Kidney (tissue), 14 donors: ENCODE measurements around the gene IRF6. TPM values are rescaled to one million over a fixed set of nuclear protein-coding genes. Genes with fewer than 3 reads are reported as not detected.

Experiments
- DNase-seq, 5 donors: peaks; one replicate each; pipeline ENCODE4 v3.0.0-alpha.2; 2013 to 2020
- FAIRE-seq: peaks from 2 replicates; lab custom pipeline; 2012; peaks lifted over from hg19 to GRCh38; lab: Jason Lieb, UNC
- H3K27ac ChIP-seq, 2 donors: one replicate each; pipeline ENCODE4 v1.7.0; 2013; ENCODE audit warnings: low read depth in 2 of 2, low read length in 2 of 2, inconsistent platforms in 1 of 2
- H3K27me3 ChIP-seq: one replicate; pipeline ENCODE4 v1.7.1; 2013; ENCODE audit warnings: low read length, inconsistent platforms; ENCODE audit not compliant: control insufficient read depth, insufficient read depth
- H3K36me3 ChIP-seq, 3 donors: one replicate each; pipeline versions ENCODE4 v1.7.0 to v1.7.1; 2013; ENCODE audit warnings: low read length in 3 of 3, control low read depth in 1 of 3, inconsistent platforms in 1 of 3; ENCODE audit not compliant: insufficient read depth in 3 of 3, control insufficient read depth in 2 of 3
- H3K4me1 ChIP-seq, 3 donors: one replicate each; pipeline versions ENCODE4 v1.7.0 to v1.7.1; 2013; ENCODE audit warnings: low read length in 3 of 3, inconsistent platforms in 1 of 3, low read depth in 1 of 3; ENCODE audit not compliant: control insufficient read depth in 2 of 3, insufficient read depth in 2 of 3
- H3K4me3 ChIP-seq, 3 donors: one replicate each; pipeline versions ENCODE4 v1.7.0 to v1.8.1; 2013; ENCODE audit warnings: low read length in 3 of 3, control low read depth in 1 of 3, inconsistent platforms in 1 of 3
- H3K9ac ChIP-seq, 3 donors: one replicate each; pipeline versions ENCODE4 v1.7.0 to v1.7.1; 2013; ENCODE audit warnings: low read length in 3 of 3, control low read depth in 1 of 3, inconsistent platforms in 1 of 3
- H3K9me3 ChIP-seq, 3 donors: one replicate each; pipeline versions ENCODE4 v1.7.0 to v1.7.1; 2013; ENCODE audit warnings: low read length in 3 of 3, control low read depth in 1 of 3, inconsistent platforms in 1 of 3; ENCODE audit not compliant: control insufficient read depth in 2 of 3, insufficient read depth in 1 of 3
- intact Hi-C: fragments of 100-400 bp; cut with DNase I; formaldehyde crosslinking; loops from one replicate; pipeline ENCODE4 v1.11.1; 2022
- polyA plus RNA-seq: library from polyadenylated mRNA; stranded (reverse); fragments of 350-450 nt; fragmentation: Illumina TruSeq; extraction: RNeasy Lipid Tissue Mini Kit (QIAGEN cat#74804); gene quantifications from one replicate; pipeline ENCODE4 v1.2.3, GENCODE V29; 2014; ENCODE audit warnings: low read depth, low replicate concordance; ENCODE audit not compliant: insufficient read depth
- total RNA-seq: library from RNA; stranded (reverse); fragmentation: NEBNext Ultra II Directional; extraction: Animal tissue kit (Norgen Biotek cat#: 25700); gene quantifications from one replicate; pipeline ENCODE4 v1.2.1, GENCODE V29; 2021
- TF ChIP-seq, protein P1 (sequence below): IDR thresholded peaks from 3 replicates; pipeline ENCODE4 v1.5.1; 2012; ENCODE audit warnings: mild to moderate bottlenecking, moderate library complexity, borderline replicate concordance; ENCODE audit not compliant: insufficient read depth; ENCODE audit errors: extremely low read depth
- donor health status: control.
- donor health status: control.
- donor health status: control.
- donor health status: control.
- donor health status: control.
- donor health status: DM: yes; HTN: yes; CAD: no.
- donor health status: Normal renal cell carcinoma (clear cell type).

Gene IRF6
- total and polyA plus RNA-seq, 2 donors from 2014 or later: 24.0 to 37.1 TPM

DNA sequence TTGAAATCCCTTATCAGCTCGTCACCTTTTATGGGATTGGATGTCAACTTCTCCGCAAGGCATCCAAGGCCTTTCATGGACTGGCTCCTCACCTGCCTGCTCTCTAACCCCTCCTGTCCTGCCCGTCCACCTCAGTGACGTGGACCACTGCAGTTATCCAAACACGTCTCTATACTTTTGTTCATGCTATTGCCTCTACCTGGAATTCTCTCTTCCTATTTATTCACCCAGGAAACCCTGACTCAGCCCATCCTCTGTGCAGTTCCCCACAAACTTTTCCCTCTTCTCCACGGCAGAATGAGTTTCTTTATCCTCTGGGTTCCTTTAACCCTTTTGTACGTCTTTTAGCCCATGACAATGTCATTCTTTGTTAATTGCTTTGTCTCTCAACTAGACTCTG, 16.8 kb upstream of the IRF6 start:
- no peak for FAIRE-seq
- Histone ChIP-seq H3K36me3 (no peaks in the 10 kb centered on the region), H3K9me3 (no peaks in the 10 kb centered on the region), H3K9ac (no peak overlapping the region), H3K27ac (no peak overlapping the region), H3K4me1 (peaks cover 0 to 7% (median 0%) of the 10 kb centered on the region in 3 donors), H3K27me3 (no peaks in the 10 kb centered on the region), H3K4me3 (peak overlapping the region in 2 of 3 donors; percentile 19 to 30)
- TF ChIP-seq, protein P1, sequence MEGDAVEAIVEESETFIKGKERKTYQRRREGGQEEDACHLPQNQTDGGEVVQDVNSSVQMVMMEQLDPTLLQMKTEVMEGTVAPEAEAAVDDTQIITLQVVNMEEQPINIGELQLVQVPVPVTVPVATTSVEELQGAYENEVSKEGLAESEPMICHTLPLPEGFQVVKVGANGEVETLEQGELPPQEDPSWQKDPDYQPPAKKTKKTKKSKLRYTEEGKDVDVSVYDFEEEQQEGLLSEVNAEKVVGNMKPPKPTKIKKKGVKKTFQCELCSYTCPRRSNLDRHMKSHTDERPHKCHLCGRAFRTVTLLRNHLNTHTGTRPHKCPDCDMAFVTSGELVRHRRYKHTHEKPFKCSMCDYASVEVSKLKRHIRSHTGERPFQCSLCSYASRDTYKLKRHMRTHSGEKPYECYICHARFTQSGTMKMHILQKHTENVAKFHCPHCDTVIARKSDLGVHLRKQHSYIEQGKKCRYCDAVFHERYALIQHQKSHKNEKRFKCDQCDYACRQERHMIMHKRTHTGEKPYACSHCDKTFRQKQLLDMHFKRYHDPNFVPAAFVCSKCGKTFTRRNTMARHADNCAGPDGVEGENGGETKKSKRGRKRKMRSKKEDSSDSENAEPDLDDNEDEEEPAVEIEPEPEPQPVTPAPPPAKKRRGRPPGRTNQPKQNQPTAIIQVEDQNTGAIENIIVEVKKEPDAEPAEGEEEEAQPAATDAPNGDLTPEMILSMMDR: no peak
- intact Hi-C loops: no loop called here
- no peak for DNase-seq

DNA sequence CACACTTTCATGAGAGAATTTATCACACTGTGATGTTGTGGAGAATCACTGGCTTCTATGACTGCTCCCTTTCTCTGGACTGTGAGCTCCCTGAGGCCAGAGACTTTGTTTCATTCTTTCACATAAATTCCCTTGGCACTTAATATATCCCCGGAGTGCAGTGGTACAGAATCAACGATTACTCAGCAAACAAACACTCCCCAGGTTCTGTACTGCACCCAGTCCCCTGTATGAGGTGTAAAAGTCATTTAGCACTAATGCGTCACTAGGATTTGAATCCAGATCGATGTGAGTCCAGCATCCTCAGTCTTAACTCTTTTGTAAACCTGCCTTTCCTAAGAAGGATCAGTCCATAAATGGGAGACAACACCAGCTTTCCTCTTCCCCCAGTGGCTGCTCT, 15.0 kb upstream of the IRF6 start:
- Histone ChIP-seq H3K9ac (no peak overlapping the region), H3K4me1 (peaks cover 0 to 4% (median 0%) of the 10 kb centered on the region in 3 donors), H3K4me3 (no peak overlapping the region), H3K27ac (no peak overlapping the region), H3K9me3 (no peaks in the 10 kb centered on the region), H3K27me3 (no peaks in the 10 kb centered on the region), H3K36me3 (no peaks in the 10 kb centered on the region)
- DNase-seq (no peak), FAIRE-seq (no peak)
- TF ChIP-seq, protein P1: no peak
- intact Hi-C loops: no loop called here

DNA sequence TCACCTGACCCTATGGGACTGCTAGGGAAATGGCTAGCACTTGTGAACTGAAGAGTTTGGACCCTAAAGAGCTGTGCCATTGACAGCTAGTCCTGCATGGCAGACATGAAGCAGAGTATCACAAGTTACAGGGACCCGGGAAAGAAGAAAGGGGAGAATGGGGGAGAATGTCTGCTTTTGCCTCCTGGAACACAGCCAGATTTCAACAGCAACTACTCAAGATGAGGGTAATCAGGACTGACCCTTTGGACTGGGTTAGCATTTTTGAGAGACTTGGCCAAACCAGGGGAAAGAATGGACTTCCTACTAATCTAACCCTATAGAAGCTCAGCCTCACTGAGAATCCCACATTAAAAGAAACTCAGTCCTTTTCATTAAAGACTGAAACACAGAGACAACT, 13.1 kb upstream of the IRF6 start:
- TF ChIP-seq, protein P1: no peak
- Histone ChIP-seq H3K36me3 (no peaks in the 10 kb centered on the region), H3K9ac (no peak overlapping the region), H3K4me1 (peaks cover 0 to 4% (median 0%) of the 10 kb centered on the region in 3 donors), H3K27me3 (no peaks in the 10 kb centered on the region), H3K9me3 (no peaks in the 10 kb centered on the region), H3K27ac (no peak overlapping the region), H3K4me3 (no peak overlapping the region)
- no peak for FAIRE-seq
- DNase-seq: no peak
- intact Hi-C loops: no loop called here

DNA sequence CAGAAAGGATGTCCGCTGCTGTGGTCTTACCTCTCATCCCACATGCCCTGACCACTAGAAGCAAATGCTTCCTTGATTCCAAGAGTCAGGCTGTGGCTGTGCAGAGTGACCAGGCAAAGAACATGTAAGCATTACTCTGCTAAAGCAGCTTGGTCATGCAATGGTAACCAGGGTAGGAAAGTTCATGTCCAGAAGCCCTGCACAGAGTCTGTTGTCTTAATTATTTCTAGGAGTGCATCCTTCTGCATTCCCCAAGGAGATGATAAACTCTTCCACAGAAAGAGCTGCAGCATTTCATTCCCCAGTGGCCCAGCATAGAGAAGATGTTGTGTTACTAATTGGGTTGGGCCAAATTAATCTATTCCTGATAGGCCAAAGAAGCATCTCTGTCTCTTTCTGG, 11.7 kb upstream of the IRF6 start:
- Histone ChIP-seq H3K9ac (no peak overlapping the region), H3K27ac (no peak overlapping the region), H3K27me3 (no peaks in the 10 kb centered on the region), H3K4me1 (peaks cover 0 to 2% (median 0%) of the 10 kb centered on the region in 3 donors), H3K4me3 (no peak overlapping the region), H3K9me3 (no peaks in the 10 kb centered on the region), H3K36me3 (no peaks in the 10 kb centered on the region)
- intact Hi-C loops: no loop called here
- FAIRE-seq (no peak), DNase-seq (no peak)
- TF ChIP-seq, protein P1: no peak
